ENCODE results near the gene INPP5E.

The INPP5E gene

DNA sequence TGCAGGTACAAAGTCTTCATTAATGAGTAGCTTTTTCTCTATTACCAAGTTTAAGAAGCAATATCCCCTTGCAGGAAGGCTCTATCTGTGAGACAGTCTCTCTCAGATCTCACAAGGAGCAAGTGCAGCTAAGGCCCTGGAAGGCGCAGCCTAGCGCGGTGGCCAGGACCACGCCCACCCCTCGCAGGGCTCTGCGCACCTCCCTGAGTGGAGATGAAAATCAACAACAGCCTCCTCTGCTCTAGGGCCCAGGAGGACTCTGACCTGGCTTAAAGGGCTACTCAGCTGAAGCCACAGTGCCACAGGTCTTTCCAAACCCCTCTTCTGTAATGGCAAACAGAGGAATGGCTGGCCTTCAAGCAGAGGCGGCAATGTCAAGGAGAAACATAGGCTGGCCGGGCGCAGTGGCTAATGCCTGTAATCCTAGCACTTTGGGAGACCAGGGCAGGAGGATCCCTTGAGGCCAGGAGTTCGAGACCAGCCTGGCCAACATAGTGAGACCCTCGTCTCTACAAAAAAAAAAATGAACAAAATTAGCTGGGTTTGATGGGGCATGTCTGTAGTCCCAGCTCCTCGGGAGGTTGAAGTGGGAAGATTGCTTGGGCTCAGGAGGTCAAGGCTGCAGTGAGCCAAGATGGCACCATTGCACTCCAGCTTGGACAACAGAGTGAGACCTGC is 31.3 kb upstream of the INPP5E start:
- Histone ChIP-seq H3K27ac (ENCODE audit: extremely low read depth, low read depth, low read length) (no peak overlapping the region), H3K4me3 (ENCODE audit: low read depth, low read length) (no peak overlapping the region), H3K9me3 (ENCODE audit: control insufficient read depth, insufficient read depth, low read depth, low read length) (no peaks in the 10 kb centered on the region), H3K36me3 (ENCODE audit: control insufficient read depth in 2 of 2, insufficient read depth in 1 of 2, low read length in 2 of 2) (peaks cover 14 to 98% of the 10 kb centered on the region in 2 experiments), H3K4me1 (ENCODE audit: control insufficient read depth, insufficient read depth, low read length) (no peaks in the 10 kb centered on the region)
- POLR2A ChIA-PET, result interaction anchor here (0.5 to 1.9 kb wide), 2 partner anchors 9 to 63 kb away, joined by 5 read pairs; no protein-coding TSS in a partner anchor
- TF ChIP-seq ZNF121 (tag by site-specific recombination; IDR thresholded peaks at IDR 0.05), result peak; percentile 83
- TF ChIP-seq ZNF654 (tag by site-specific recombination; IDR thresholded peaks at IDR 0.05; ENCODE audit: low read depth), result no peak
- CTCF ChIA-PET, result interaction anchor here (0.6 to 1.5 kb wide), 4 partner anchors 71 to 559 kb away, joined by 3 to 5 read pairs (median 4); no protein-coding TSS in a partner anchor

DNA sequence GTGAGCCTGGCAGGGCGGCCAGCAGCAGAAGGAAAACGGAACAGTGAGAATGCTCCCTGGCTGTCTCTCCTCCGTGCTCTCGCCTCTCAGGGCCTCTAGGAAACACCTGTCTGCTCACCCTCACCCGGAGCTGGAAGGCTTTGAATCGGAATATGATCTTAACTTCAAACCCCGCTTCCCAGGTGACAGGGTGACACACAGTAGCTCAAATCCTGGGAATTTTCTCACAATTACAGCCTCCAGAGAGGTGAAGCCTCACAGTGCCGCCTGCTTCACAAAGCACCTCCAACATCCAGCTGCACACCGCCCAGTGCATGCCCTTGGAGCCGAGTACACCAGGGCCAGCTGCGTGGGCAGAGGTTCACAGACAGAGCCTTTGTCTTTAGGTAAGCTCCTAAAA is 30.7 kb upstream of the INPP5E start:
- Histone ChIP-seq H3K9me3 (ENCODE audit: control insufficient read depth, insufficient read depth, low read depth, low read length) (no peaks in the 10 kb centered on the region), H3K4me1 (ENCODE audit: control insufficient read depth, insufficient read depth, low read length) (no peaks in the 10 kb centered on the region), H3K36me3 (ENCODE audit: control insufficient read depth in 2 of 2, insufficient read depth in 1 of 2, low read length in 2 of 2) (peaks cover 11 to 98% of the 10 kb centered on the region in 2 experiments), H3K27ac (ENCODE audit: extremely low read depth, low read depth, low read length) (no peak overlapping the region), H3K4me3 (ENCODE audit: low read depth, low read length) (no peak overlapping the region)
- ChIA-PET POLR2A (interaction anchor here (0.5 to 1.9 kb wide), 3 partner anchors 10 to 352 kb away, joined by 3 to 5 read pairs (median 5); no protein-coding TSS in a partner anchor), CTCF (interaction anchor here (1.3 to 1.5 kb wide), 2 partner anchors 155 to 161 kb away, joined by 4 to 5 read pairs; no protein-coding TSS in a partner anchor)
- TF ChIP-seq ZNF157 (tag by site-specific recombination; IDR thresholded peaks at IDR 0.05), result no peak
- TF ChIP-seq GLI2 (tag by site-specific recombination; IDR thresholded peaks at IDR 0.05; ENCODE audit: borderline replicate concordance, low read depth), result no peak
- TF ChIP-seq ZNF521 (tag by site-specific recombination; IDR thresholded peaks at IDR 0.05), result no peak
- TF ChIP-seq ZNF366 (tag by site-specific recombination; conservative IDR thresholded peaks at IDR 0.05), result no peak
- TF ChIP-seq, protein P1, sequence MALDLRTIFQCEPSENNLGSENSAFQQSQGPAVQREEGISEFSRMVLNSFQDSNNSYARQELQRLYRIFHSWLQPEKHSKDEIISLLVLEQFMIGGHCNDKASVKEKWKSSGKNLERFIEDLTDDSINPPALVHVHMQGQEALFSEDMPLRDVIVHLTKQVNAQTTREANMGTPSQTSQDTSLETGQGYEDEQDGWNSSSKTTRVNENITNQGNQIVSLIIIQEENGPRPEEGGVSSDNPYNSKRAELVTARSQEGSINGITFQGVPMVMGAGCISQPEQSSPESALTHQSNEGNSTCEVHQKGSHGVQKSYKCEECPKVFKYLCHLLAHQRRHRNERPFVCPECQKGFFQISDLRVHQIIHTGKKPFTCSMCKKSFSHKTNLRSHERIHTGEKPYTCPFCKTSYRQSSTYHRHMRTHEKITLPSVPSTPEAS (tag by site-specific recombination; IDR thresholded peaks at IDR 0.05), result no peak
- TF ChIP-seq, protein P2, sequence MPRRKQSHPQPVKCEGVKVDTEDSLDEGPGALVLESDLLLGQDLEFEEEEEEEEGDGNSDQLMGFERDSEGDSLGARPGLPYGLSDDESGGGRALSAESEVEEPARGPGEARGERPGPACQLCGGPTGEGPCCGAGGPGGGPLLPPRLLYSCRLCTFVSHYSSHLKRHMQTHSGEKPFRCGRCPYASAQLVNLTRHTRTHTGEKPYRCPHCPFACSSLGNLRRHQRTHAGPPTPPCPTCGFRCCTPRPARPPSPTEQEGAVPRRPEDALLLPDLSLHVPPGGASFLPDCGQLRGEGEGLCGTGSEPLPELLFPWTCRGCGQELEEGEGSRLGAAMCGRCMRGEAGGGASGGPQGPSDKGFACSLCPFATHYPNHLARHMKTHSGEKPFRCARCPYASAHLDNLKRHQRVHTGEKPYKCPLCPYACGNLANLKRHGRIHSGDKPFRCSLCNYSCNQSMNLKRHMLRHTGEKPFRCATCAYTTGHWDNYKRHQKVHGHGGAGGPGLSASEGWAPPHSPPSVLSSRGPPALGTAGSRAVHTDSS (tag by site-specific recombination; IDR thresholded peaks at IDR 0.05), result no peak
- no peak for TF ChIP-seq ZNF354C (tag by site-specific recombination; IDR thresholded peaks at IDR 0.05; ENCODE audit: borderline replicate concordance, low read depth)
- TF ChIP-seq, protein P3, sequence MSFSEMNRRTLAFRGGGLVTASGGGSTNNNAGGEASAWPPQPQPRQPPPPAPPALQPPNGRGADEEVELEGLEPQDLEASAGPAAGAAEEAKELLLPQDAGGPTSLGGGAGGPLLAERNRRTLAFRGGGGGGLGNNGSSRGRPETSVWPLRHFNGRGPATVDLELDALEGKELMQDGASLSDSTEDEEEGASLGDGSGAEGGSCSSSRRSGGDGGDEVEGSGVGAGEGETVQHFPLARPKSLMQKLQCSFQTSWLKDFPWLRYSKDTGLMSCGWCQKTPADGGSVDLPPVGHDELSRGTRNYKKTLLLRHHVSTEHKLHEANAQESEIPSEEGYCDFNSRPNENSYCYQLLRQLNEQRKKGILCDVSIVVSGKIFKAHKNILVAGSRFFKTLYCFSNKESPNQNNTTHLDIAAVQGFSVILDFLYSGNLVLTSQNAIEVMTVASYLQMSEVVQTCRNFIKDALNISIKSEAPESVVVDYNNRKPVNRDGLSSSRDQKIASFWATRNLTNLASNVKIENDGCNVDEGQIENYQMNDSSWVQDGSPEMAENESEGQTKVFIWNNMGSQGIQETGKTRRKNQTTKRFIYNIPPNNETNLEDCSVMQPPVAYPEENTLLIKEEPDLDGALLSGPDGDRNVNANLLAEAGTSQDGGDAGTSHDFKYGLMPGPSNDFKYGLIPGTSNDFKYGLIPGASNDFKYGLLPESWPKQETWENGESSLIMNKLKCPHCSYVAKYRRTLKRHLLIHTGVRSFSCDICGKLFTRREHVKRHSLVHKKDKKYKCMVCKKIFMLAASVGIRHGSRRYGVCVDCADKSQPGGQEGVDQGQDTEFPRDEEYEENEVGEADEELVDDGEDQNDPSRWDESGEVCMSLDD (tag by site-specific recombination; IDR thresholded peaks at IDR 0.05), result no peak
- TF ChIP-seq ZNF707 (tag by site-specific recombination; IDR thresholded peaks at IDR 0.05), result no peak
- TF ChIP-seq REPIN1 (tag by site-specific recombination; IDR thresholded peaks at IDR 0.05; ENCODE audit: low read depth), result no peak

DNA sequence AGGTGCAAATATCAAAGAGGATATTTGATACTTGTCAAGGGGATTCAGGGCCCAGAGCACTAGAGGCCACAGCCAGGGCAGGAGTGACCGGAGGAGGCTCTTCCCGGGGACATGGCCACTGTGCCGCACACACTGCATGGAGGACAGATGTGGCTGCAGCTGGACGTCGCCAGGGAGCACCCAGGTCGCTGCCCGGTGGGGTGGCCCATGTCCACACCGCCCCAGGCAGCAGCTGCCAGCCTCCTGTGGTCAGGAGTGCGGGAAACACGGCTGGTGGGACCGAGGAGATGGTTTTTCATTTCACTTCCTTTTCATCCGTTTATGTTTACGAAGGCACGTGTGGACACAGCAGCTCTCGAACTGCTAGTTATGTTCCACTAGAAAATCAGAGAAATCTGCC is 28.1 kb upstream of the INPP5E start:
- Histone ChIP-seq H3K9me3 (ENCODE audit: control insufficient read depth, insufficient read depth, low read depth, low read length) (no peaks in the 10 kb centered on the region), H3K36me3 (ENCODE audit: control insufficient read depth in 2 of 2, insufficient read depth in 1 of 2, low read length in 2 of 2) (peaks cover 18 to 98% of the 10 kb centered on the region in 2 experiments), H3K4me1 (ENCODE audit: control insufficient read depth, insufficient read depth, low read length) (no peaks in the 10 kb centered on the region), H3K27ac (ENCODE audit: extremely low read depth, low read depth, low read length) (no peak overlapping the region), H3K4me3 (ENCODE audit: low read depth, low read length) (no peak overlapping the region)
- TF ChIP-seq ZNF701 (tag by site-specific recombination; IDR thresholded peaks at IDR 0.05), result no peak
- no peak for TF ChIP-seq GLI4 (tag by site-specific recombination; IDR thresholded peaks at IDR 0.05)
- TF ChIP-seq ZNF561 (tag by site-specific recombination; IDR thresholded peaks at IDR 0.05; ENCODE audit: borderline replicate concordance), result no peak
- no peak for TF ChIP-seq ZNF311 (tag by site-specific recombination; IDR thresholded peaks at IDR 0.05; ENCODE audit: borderline replicate concordance)
- no peak for TF ChIP-seq SP7 (tag by site-specific recombination; IDR thresholded peaks at IDR 0.05)
- no peak for TF ChIP-seq ZNF221 (tag by site-specific recombination; IDR thresholded peaks at IDR 0.05; ENCODE audit: borderline replicate concordance)
- ChIA-PET CTCF (interaction anchor here (1.4 to 1.9 kb wide), 2 partner anchors 17 to 20 kb away, joined by 5 to 6 read pairs; no protein-coding TSS in a partner anchor), POLR2A (no interaction called here)

All from HEK293 (cell line).